WTC11 (cell line): ENCODE results near the gene EP400.

ENCODE experiments used
- GABPB1 ChIP-seq: sonication (generic); formaldehyde crosslinking; IDR thresholded peaks from 2 replicates; pipeline ENCODE4 v1.8.1; 2023; ENCODE audit warnings: mild to moderate bottlenecking, missing genetic modification reagents
- NFYB ChIP-seq: sonication (generic); formaldehyde crosslinking; conservative IDR thresholded peaks from 2 replicates; pipeline ENCODE4 v1.8.0; 2022; ENCODE audit warnings: low read depth, missing genetic modification reagents
- OVOL2 ChIP-seq: fragments of 250-450 bp; sonication (Bioruptor Pico); IDR thresholded peaks from 2 replicates; pipeline ENCODE4 v1.9.0; 2021; ENCODE audit warnings: mild to moderate bottlenecking, borderline replicate concordance
- TF ChIP-seq, protein P1 (sequence below): fragments of 200-600 bp; IDR thresholded peaks from 2 replicates; pipeline ENCODE4 v1.8.0; 2022; ENCODE audit warnings: antibody characterized with exemption

DNA sequence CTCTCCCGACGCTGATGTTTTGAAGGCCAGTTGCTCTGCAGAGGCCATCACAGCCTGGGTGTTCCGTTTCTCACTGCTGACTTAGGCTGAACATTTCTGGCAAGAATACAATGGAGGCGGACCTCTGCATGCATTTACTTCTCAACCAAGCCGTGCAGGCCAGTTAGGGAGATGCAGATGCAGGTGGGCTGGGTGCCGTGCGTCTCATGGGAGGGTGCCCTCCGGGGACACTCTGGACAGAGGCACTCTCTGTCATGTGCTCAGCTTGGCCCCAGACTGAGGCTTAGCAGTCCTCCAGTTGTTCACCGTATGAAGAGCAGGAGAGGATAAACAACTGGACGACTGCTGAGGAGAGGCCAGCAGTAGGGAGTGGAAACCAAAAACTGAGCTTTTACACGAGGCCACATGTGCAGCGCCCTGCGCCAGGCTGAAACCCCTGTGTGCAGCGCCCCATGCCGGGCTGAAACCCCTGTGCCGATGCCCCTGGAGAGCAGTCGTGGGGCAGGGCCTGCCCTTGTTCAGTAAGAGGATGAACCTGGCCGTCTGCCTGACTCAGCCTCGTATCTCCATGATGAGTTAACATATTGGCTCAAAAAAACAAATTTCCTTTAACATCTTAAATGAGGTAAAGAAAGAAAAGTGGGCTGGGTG, 162.0 kb downstream of the EP400 start:
- TF ChIP-seq OVOL2 (CRISPR knock-in tag) (no peak), NFYB (CRISPR knock-in tag) (no peak), GABPB1 (CRISPR knock-in tag) (no peak)
- TF ChIP-seq, protein P1, sequence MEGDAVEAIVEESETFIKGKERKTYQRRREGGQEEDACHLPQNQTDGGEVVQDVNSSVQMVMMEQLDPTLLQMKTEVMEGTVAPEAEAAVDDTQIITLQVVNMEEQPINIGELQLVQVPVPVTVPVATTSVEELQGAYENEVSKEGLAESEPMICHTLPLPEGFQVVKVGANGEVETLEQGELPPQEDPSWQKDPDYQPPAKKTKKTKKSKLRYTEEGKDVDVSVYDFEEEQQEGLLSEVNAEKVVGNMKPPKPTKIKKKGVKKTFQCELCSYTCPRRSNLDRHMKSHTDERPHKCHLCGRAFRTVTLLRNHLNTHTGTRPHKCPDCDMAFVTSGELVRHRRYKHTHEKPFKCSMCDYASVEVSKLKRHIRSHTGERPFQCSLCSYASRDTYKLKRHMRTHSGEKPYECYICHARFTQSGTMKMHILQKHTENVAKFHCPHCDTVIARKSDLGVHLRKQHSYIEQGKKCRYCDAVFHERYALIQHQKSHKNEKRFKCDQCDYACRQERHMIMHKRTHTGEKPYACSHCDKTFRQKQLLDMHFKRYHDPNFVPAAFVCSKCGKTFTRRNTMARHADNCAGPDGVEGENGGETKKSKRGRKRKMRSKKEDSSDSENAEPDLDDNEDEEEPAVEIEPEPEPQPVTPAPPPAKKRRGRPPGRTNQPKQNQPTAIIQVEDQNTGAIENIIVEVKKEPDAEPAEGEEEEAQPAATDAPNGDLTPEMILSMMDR = no peak
